NCI-H2029 treated with DMSO at 0.1 percent for 48 hours (cell line): ENCODE results near the gene ST6GALNAC3.

Experiments used
- DNase-seq: peaks from one replicate; lab custom pipeline; 2025; lab: John Stamatoyannopoulos, UW

Gene ST6GALNAC3

DNA sequence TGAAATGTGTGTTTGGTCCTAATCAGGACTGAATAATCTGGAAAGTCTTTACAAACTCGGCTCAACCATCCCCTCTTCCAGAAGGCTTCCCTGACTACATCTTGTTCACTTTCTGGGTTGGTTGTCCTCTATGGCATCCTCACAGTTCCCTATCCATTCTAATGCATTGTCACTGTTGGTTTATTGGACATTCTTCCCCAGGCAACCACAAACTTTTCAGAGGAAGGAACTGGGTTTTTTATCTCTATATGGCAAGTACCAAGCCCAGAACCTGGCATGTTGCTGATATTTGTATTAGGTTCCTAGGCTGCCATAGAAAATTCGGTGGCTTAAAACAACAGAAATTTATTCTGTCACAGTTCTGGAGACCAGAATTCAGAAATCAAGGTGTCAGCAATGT lies 429.2 kb downstream of the ST6GALNAC3 start:
- DNase-seq, result no peak

DNA sequence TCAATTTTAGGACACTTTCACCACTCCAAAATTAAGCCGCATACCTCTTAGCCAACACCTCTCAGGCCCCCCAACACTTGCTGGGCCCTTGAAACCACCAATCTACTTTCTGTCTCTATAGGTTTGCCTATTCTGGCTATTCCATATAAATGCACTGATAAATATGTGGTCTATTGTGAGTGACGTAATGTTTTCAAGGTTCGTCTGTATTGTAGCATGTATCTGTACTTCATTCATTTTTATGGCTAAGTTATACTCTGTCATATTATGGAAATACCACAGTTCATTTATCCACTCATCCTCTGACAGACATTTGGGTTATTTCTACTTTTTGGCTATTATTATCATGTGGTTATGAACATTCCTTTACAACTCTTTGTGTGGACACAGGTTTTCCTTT lies 432.8 kb downstream of the ST6GALNAC3 start:
- no peak for DNase-seq

DNA sequence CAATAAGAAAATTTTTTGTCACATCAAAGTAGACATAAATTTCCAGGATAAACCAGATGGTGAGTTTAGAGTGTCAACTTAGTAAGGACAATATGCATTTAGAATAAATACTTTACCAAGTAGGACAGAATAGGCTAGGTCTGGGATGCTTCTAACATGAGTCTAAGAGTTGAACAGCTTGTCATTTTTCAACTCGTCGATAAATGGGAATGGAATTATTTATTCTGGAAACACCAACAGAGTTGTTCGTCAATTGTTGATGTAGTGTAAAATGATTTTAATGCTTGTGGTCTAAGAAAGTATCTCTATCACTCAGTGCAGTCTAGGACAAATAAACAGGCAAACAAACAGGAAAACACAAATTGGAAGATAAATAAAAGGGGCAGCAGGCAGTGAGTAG lies 434.3 kb downstream of the ST6GALNAC3 start:
- DNase-seq, result no peak

DNA sequence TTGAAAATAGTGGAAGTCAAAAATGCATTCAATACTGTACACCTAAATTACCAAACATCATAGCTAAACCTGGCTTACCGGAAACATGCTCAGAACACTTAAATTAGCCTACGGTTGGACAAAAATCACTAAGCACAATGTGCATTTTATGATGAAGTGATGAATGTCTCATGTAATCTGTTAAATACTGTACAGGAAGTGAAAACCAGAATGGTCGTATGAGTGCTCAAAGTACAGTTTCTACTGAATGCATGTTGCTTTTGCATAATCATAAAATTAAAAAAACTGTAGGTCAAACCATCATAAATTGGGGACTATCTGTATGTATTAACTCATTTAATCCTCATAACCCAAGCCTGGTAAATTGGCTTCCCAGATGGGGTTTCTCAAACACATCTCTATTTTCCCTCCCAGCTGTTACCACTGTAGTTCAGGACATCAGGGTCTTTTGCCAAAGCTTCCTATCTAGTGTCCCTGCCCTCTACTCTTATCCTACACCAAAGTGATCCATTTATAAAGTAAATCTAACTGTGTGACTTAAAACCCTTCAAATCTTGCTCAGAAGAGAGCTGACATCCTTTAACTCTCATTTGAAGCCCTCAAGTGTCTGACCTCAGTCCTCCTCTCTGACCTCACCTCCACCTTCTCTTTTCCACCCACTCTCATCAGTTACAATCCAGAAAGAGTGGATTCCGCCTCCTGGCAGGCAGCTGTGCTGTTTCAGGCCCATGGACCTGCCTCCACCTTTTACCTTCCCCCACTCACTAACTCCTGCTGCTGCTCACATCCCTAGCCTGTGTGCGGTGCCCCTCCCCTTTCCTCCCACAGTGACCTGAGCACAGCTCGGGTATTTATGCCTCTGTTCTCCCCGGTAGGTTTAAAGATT lies 436.4 kb downstream of the ST6GALNAC3 start:
- DNase-seq, result no peak

DNA sequence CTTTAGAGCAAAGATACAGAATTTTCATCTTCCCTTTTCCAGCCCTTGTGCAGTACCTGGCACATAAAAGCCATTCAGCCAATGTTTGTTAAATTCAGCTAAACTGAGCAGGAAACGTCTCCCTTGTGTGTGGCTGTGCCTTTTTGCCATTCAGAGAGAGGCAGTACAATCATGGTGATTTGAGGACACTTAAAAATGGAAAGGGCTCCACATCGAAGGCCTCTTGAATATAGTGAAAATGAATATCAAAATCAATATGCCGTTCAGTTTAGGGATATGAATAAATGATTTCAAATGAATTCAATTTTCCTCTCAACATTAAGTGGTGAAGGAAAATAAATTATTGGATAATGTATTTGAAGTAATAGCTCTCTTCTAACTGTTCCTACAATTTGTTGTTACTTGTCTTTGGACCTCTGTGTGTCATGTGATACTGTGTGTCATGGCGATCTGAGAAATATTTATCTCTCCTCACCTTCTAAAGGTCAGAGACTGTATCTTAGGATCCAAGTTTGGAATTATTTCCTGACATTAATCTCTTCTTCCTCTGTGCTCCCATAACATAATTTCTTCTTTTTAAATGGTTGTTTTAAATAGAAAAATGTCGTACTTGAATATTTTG lies 437.1 kb downstream of the ST6GALNAC3 start:
- DNase-seq, result no peak

GRCh38 chr1:76530953-76531352 lies 456.4 kb downstream of the ST6GALNAC3 start:
- DNase-seq, result no peak

GRCh38 chr1:76541618-76542017 lies 467.1 kb downstream of the ST6GALNAC3 start:
- no peak for DNase-seq

- no peak for DNase-seq
Measured at GRCh38 chr1:76542359-76542758, 467.8 kb downstream of the ST6GALNAC3 start.

GRCh38 chr1:76543495-76543894 lies 468.9 kb downstream of the ST6GALNAC3 start:
- no peak for DNase-seq

GRCh38 chr1:76546354-76546933 lies 471.9 kb downstream of the ST6GALNAC3 start:
- no peak for DNase-seq

GRCh38 chr1:76547916-76548315 lies 473.4 kb downstream of the ST6GALNAC3 start:
- DNase-seq, result no peak

- DNase-seq, result no peak
Measured at GRCh38 chr1:76548513-76549100, 474.1 kb downstream of the ST6GALNAC3 start.

GRCh38 chr1:76554283-76554682 lies 479.7 kb downstream of the ST6GALNAC3 start:
- no peak for DNase-seq

GRCh38 chr1:76562292-76562691 lies 487.7 kb downstream of the ST6GALNAC3 start:
- DNase-seq, result no peak

DNA sequence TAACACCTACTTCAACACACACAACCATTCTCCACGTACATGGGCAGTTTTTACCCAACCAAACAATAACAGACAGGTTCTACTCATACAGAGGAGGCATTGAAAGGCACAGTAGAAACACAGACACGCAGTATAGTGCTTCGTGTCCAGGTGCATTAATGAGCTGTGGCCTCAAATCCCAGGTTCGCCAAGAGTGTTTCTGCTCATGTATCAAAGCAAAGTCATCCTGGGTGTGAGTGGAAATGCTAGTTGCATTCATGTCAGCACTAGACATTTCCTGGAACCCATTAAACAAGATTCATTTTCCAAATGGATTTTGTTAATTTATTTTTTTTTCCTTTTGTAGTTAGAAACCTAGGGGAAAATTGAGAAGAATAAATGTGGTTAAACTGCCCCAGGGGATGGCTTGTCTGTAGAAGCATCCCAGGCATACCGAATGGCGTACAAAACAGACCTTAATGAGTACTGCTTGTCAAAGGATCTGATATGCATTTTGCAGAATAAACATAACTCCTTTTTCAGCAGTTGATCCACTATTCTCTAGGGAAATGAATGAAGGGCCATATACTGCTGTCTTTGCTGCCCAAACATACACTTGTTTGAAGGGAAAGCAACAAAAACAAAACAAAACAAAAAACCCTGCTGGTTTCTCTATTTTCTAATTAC lies 494.2 kb downstream of the ST6GALNAC3 start:
- DNase-seq, result no peak

- no peak for DNase-seq
Measured at GRCh38 chr1:76571248-76571647, 496.7 kb downstream of the ST6GALNAC3 start.

- no peak for DNase-seq
Measured at GRCh38 chr1:76572229-76572628, 497.7 kb downstream of the ST6GALNAC3 start.

DNA sequence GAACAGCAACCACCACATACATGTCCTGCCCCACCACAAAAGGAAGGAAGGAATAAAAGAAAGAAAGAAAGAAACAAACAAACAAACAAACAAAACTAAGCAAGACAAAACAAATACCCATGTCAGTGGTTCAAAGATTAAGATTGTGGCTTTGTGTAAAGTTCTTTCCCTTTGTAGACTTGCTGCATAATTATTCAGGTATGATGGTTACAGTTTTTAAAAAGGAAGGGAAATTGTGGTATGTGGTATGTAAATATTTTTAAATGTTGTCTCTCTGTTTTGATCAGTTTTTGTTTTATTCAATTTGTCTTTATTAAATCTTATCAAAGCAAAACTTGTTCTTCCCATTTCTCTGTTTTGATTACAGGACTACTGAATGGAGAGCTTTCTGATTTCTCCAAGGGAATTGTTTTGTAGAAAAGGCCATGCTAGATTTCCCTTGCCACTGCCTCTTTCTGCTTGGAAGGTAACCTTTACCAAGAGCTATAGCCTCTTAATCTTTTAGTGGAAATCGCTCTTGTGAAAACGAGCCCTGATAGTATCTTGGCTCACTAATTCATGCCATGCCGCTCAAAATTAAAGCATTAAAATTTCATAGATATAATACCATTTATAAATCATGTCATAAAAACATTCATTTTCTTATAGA lies 502.5 kb downstream of the ST6GALNAC3 start:
- DNase-seq, result no peak

DNA sequence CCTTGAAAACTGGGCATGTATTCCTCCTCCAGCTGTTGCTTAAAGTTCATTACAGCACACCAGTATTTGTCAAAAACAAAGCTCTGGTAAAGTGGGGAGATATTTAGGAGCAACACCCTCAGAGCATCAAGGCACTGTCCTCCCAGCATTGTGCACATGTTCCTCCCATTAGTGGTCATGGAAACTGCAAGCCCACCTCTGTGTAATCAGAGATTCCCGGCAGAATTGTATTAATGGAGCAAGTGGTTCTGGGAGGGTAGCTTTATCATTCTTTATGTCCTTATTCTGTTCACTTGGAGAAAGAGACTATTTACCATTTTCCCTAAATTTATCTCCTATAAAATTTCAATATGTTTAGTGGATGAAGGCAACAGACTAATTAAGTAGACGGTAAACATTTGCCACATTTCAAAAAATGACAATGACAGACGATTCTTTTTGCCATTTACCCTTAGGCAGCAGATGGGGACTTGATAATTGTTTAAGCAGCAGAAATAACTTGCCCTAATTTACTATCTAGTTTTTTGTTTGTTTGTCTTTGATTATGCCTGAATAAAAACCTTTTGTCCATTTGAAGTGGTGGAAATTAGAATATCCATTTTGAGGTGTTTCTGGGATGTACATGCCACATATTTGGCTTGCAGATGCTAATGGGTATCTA lies 503.1 kb downstream of the ST6GALNAC3 start:
- DNase-seq, result no peak

- DNase-seq, result no peak
Measured at GRCh38 chr1:76580206-76580605, 505.7 kb downstream of the ST6GALNAC3 start.

DNA sequence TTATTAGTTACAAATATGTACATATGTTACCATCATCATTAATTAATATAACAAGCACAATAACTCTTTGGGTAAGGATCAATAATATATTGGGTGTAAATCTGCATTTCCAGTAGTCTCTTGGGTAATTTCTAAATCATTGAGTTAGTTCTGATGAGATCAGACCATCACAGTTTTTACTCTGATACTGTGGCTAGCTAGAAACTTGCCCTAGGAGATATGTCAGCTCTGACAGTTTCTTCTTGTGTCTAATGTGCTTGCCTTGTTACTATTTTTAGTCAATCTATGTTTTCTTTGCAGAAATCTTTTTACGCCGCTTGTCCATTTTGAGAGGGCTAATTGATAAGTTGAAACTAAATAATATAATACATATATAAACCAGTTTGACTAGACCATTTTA lies 507.2 kb downstream of the ST6GALNAC3 start:
- no peak for DNase-seq
